GM12891 (cell line): Measurements from ENCODE around the gene CA7.

Experiments used
- DNase-seq: peaks from one replicate; pipeline ENCODE4 v3.0.0; 2011; ENCODE audit warnings: low spot score; ENCODE audit not compliant: insufficient read length
- FAIRE-seq: peaks from 2 replicates; lab custom pipeline; 2011; peaks lifted over from hg19 to GRCh38; lab: Jason Lieb, UNC
- PAX5 ChIP-seq: IDR thresholded peaks from 2 replicates; pipeline ENCODE4 v1.6.1; 2011; ENCODE audit warnings: low read length, moderate library complexity, mild to moderate bottlenecking; ENCODE audit not compliant: insufficient read depth, severe bottlenecking
- POLR2A ChIP-seq: IDR thresholded peaks from 2 replicates; pipeline ENCODE4 v1.6.1; 2011; ENCODE audit warnings: low read depth, low read length, control low read depth
- POLR2AphosphoS5 ChIP-seq: IDR thresholded peaks from 2 replicates; pipeline ENCODE4 v1.6.1; 2011; ENCODE audit warnings: low read depth, low read length, control low read depth
- POU2F2 ChIP-seq: IDR thresholded peaks from 2 replicates; pipeline ENCODE4 v1.6.1; 2011; ENCODE audit warnings: low read depth, mild to moderate bottlenecking, control low read depth, low read length, moderate library complexity
- SPI1 ChIP-seq: IDR thresholded peaks from 2 replicates; pipeline ENCODE4 v1.6.1; 2011; ENCODE audit warnings: low read depth, low read length, control low read depth
- TAF1 ChIP-seq: IDR thresholded peaks from 2 replicates; pipeline ENCODE4 v1.6.1; 2011; ENCODE audit warnings: low read depth, low read length, control low read depth

Gene CA7

DNA sequence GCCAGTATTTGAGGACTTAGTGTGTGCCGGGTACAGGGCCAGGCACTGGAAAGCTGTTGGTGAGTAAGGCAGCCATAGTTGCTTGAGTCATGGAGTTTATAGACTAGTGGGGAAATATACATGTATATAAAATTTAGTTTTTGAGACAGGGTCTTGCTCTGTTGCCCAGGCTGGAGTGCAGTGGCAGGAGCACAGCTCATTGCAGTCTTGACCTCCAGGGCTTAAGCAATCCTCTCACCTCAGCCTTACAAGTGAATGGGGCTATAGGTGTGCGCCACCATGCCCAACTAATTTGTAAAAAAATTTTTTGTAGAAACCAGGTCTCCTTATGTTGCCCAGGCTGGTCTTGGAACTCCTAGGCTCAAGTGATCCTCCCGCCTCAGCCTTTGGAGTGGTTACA is 38.5 kb downstream of the CA7 start:
- TF ChIP-seq PAX5: no peak
- TF ChIP-seq POLR2AphosphoS5: no peak
- no peak for TF ChIP-seq POU2F2
- no peak for TF ChIP-seq SPI1
- TF ChIP-seq POLR2A: no peak
- no peak for TF ChIP-seq TAF1
- no peak for FAIRE-seq
- no peak for DNase-seq

DNA sequence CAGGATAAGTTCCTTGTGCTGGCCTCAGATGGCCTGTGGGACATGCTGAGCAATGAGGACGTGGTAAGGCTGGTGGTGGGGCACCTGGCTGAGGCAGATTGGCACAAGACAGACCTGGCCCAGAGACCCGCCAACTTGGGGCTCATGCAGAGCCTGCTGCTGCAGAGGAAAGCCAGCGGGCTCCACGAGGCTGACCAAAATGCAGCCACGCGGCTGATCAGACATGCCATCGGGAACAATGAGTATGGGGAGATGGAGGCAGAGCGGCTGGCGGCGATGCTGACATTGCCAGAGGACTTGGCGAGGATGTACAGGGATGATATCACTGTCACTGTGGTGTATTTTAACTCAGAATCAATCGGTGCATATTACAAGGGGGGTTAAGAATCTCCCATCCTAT is 41.3 kb downstream of the CA7 start:
- DNase-seq (no peak), FAIRE-seq (no peak)
- TF ChIP-seq SPI1: no peak
- TF ChIP-seq PAX5: no peak
- no peak for TF ChIP-seq TAF1
- TF ChIP-seq POLR2A: no peak
- no peak for TF ChIP-seq POU2F2
- no peak for TF ChIP-seq POLR2AphosphoS5

DNA sequence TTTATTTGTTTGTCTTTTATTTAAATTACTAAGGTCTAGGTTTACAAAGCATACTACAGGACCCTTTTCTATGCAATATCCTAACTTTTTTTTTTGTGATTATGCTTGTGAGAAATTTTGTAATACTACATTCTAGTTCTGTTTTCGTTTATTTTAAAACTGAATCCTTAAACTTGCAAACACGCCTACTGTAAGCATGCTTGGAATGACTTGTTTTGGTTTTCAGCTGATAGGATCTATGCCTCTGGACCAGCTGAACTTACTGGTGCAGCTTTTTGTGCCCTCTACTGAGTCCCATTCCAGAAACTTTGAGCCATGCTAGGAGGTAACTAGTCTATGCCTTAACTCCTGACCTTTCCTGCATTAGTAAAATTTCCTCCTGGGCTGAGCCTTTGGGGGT is 42.1 kb downstream of the CA7 start:
- FAIRE-seq (no peak), DNase-seq (no peak)
- TF ChIP-seq POLR2A (no peak), PAX5 (no peak), SPI1 (no peak), POU2F2 (no peak), TAF1 (no peak), POLR2AphosphoS5 (no peak)

DNA sequence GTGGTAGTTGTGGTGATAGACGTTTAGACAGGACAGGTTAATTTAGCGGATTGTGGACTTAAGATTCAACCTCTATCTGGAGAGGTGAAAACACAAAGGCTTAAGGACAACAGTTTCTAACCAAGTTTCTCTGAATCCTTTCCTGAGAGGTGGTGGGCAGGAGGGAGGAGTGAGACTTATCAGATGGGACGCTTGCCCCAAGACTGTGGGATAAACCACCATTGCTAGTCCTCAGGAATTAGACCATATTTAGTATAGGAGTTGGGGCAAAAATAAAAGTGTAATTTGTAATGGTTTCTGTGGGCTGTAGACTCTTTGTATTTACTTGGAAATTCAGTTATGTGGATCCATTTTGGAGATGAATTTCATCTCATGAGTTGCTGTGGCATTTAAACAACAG is 42.7 kb downstream of the CA7 start:
- FAIRE-seq (no peak), DNase-seq (no peak)
- TF ChIP-seq POLR2A (no peak), POLR2AphosphoS5 (no peak), SPI1 (no peak), POU2F2 (no peak)

DNA sequence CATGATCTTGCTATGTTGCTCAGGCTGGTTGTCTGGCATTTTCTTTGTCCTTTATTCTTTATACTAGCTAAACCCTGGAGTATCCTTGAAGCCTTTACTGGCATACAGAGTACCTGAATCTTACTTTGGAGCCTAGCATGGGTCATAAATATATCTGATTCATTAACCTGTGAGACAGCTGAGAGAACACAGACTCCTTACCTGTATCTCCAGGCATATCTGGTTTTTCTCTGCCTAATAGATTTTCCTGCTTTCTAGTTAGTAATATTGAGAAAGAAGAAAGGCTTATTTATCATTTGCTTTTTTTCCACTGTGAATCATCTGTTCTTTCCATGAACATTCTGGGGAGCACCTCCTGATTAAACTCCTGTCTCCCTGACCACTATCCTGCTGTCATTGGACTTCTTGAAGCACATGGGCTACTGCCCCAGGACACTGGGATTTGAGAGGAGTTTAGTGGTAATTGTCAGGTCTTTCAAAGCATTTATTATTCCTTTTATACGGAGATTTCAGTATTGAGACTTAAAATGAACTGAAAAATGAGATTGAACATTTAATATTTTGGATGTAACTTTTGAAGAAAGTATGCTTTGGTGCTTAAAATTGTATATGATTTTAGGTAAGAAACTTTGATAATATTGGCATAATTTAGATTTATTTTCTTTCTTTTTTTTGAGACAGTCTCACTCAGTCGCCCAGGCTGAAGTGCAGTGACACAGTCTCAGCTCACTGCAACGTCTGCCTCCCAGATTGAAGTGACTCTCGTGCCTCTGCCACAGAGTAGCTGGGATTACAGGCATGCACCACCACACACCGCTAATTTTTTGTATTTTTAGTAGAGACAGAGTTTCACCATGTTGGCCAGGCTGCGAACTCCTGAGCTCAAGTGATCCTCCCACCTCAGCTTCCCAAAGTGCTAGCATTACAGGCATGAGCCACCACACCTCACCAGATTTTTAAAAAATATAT is 44.7 kb downstream of the CA7 start:
- no peak for DNase-seq
- no peak for FAIRE-seq
- no peak for TF ChIP-seq POU2F2
- TF ChIP-seq POLR2A: no peak
- TF ChIP-seq SPI1: no peak

DNA sequence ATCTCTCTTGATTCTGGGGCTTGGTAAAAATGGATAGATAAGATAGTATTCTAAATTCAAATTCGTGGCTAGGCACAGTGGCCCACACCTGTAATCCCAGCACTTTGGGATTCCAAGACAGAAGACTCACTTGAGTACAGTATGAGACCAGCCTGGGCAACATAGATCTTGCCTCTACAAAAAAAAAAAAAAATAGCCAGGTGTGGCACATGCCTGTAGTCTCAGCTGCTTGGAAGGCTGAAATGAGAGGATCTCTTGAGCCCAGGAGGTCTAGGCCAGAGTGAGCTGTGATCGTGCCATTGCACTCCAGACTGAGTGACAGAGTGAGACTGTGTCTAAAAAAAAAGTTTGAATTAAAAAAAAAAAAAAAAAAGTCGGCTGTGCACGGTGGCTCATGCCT is 45.4 kb downstream of the CA7 start:
- FAIRE-seq (no peak), DNase-seq (no peak)
- TF ChIP-seq POU2F2 (no peak), PAX5 (no peak), TAF1 (no peak), POLR2A (no peak), SPI1 (no peak)

DNA sequence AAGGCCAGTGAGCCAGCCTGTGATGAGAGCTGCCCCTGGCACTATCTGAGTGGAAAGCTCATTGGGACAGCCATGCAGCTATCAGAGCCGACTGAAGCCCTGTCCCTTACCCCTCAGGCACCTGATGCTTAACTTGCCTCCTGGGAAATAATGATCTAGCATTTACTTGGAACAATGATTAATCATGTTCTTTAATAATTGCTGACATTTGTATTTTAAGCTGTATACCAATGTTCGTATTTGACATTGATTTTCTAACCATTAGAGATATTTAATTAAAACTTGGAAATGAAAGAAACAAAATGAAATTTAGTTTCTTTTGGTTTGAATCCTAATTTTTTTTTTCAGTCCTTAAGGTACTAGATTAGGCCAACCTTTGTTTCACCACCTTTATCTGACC is 46.6 kb downstream of the CA7 start:
- FAIRE-seq: no peak
- no peak for DNase-seq
- TF ChIP-seq POLR2AphosphoS5: no peak
- TF ChIP-seq PAX5: no peak
- TF ChIP-seq POLR2A: no peak
- TF ChIP-seq TAF1: no peak
- no peak for TF ChIP-seq POU2F2
- no peak for TF ChIP-seq SPI1

DNA sequence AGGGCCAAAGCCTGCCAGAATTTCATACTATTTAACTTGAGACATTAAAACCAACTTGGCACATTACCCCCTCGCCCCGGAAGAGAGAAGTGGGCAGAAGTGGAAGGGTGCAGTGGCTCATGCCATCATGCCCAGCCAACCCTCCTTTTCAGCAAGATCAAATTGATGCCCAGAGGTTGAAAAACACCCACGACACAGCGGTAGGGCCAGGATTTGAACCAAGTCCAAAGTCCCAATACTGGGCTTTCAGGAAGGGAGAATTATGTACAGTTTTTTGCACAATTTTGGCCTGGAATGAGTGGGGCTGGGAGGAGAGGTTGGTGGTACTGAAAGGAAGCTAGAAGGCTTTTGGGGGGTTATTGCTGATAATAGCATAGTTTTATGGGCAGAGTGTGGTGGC is 47.1 kb downstream of the CA7 start:
- TF ChIP-seq POU2F2: no peak
- no peak for TF ChIP-seq PAX5
- TF ChIP-seq SPI1: no peak
- TF ChIP-seq POLR2A: no peak
- TF ChIP-seq POLR2AphosphoS5: no peak
- TF ChIP-seq TAF1: no peak
- FAIRE-seq (no peak), DNase-seq (no peak)

DNA sequence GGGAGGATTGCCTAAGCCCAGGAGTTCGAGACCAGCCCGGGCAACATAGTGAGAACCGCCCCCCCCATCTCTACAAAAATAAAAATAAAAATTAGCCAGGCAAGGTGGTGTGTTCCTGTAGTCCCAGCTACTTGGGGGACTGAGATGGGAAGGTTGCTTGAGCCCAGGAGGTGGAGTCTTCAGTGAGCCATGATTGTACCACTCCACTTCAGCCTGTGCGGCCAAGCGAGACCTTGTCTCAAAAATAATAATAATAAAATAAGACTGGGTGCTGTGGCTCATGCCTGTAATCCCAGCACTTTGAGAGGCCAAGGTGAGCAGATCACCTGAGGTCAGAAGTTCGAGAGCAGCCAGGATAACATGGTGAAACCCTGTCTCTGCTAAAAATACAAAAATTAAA is 47.6 kb downstream of the CA7 start:
- TF ChIP-seq PAX5 (peak; percentile 66), POU2F2 (no peak)
- FAIRE-seq (no peak), DNase-seq (no peak)

DNA sequence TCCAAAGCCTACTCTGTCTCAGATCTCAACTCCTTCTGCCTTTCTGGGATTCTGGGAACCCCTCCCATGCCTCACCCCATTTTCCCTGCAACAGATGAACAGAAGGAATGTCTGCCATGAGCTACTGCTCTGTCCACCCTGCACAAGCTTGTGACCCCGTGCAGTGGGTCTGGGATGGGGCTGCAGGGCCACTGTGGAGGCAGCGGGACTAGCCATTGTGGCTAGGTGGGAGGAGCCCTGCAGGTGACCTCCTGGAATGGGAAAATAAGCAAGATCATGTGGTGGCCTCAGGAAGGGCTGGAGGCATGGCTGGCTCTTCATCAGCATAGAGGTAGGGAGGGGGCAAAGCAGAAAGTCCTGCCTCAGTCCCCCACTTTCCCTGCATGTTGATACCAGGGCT is 49.8 kb downstream of the CA7 start:
- no peak for TF ChIP-seq TAF1
- TF ChIP-seq PAX5: no peak
- no peak for TF ChIP-seq SPI1
- TF ChIP-seq POLR2A: no peak
- no peak for TF ChIP-seq POU2F2
- no peak for TF ChIP-seq POLR2AphosphoS5
- no peak for FAIRE-seq
- no peak for DNase-seq
